GM21526 (cell line): ENCODE data around the gene WDR18.
"Not testable (repeated sequence)": the region's sequence is repeated elsewhere in the genome, so short reads cannot be mapped to it uniquely, and the experiment has no call there.

Experiments used
- ATAC-seq: cut with Tn5 transposase; IDR thresholded peaks from one replicate; pipeline ENCODE4 v1.9.1; 2021; ENCODE audit warnings: moderate library complexity; ENCODE audit not compliant: unreplicated experiment, low FRiP score

Gene WDR18

DNA sequence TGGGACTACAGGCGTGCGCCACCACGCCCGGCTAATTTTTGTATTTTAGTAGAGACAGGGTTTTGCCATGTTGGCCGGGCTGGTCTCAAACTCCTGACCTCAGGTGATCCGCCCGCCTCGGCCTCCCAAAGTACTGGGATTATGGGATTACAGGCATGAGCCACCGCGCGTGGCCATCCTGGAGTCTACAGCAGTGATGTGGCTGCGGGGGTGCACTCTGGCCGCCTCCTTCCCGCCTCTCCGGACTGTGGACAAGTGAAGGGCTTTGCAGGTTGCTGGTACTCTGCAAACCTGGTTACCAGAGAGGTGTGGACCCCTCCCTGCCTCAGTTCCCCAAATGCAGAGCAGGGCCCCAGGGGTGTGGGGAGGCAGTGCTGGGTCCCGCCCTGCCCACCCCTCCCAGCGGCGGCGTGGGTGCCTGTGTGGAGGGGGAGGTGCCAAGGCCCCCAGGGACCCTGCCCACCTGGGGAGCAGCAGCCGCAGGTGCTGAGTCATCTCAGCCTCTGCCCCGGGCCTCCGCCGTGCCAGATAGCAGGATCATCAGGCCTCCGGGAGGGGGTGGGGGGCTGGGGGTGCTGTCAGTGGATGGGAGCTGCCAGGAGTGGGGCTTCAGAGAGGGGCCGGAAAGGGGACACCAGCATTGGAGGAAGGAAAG lies 35.2 kb upstream of the WDR18 start:
- ATAC-seq, result no peak

- ATAC-seq, result no peak
Measured at GRCh38 chr19:950352-951066, 33.6 kb upstream of the WDR18 start.

DNA sequence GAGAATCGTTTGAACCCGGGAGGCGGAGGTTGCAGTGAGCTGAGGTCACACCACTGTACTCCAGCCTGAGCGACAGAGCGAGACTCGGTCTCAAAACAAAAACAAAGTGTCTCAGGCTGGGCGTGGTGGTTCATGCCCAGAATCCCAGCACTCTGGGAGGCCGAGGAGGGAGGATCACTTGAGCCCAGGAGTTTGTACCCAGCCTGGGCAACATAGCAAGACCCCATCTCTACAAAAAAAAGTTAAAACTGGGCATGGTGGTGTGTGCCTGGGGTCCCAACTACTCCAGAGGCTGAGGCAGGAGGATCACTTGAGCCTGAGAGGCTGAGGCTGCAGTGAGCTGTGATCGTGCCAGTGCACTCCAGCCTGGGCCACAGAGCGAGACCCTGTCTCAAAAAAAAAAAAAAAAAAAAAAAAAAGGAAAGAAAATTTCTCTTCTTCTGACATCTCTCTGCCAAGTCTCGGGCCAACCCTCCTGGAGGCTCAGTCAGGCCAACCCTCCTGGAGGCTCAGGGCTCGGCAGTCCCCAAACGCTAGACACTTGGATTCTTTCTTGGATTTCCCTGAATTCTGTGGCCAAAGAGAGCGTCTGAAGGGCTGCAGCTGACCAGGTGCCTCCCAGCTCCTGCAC lies 32.0 kb upstream of the WDR18 start:
- ATAC-seq, result no peak

- ATAC-seq, result no peak
Measured at GRCh38 chr19:952680-953444, 31.3 kb upstream of the WDR18 start.

DNA sequence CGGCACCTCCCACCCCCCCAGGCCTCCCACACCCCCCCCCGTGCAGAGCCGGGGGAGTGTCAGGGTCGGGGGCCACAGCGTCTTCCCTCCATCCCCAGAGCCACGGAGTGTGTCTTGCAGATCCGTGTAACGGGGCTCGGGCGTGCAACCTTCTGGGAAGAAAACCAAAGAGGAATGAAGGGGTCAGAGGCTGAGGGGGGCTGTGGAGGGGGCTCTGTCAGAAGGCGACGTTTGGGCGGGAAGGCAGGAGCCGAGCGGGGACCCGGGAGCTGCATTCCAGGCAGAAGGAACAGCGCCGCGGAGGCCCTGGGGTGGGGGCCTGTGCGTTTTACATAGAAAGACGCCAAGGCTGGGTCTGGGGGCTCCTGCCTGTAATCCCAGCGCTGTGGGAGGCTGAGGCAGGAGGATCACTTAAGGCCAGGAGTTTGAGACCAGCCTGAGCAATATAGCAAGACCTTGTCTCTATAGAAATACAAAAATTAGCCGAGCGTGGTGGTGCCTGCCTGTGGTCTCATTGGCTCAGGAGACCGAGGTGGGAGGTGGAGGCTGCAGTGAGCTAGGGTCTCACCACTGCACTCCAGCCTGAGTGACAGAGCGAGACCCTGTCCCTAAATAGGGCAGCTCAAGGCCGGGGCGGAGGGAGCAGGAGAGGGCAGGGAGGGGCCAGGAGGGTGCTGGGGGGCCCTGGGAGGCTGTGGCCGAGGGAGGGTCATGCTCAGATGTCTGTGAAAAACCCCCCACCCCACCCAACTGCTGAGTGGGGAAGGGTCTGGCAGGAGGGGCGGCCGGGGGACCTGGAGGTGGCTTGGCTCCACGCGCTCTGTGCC lies 30.5 kb upstream of the WDR18 start:
- no peak for ATAC-seq

GRCh38 chr19:954272-954671 lies 29.9 kb upstream of the WDR18 start:
- ATAC-seq, result no peak

GRCh38 chr19:954672-955494 lies 29.3 kb upstream of the WDR18 start:
- ATAC-seq, result no peak

- no peak for ATAC-seq
Measured at GRCh38 chr19:955803-956765, 28.1 kb upstream of the WDR18 start.

GRCh38 chr19:956766-957440 lies 27.2 kb upstream of the WDR18 start:
- no peak for ATAC-seq

- not testable (repeated sequence) for ATAC-seq
Measured at GRCh38 chr19:957578-957977, 26.6 kb upstream of the WDR18 start.

- ATAC-seq, result no peak
Measured at GRCh38 chr19:958967-959855, 24.9 kb upstream of the WDR18 start.

GRCh38 chr19:960020-960419 lies 24.1 kb upstream of the WDR18 start:
- no peak for ATAC-seq

DNA sequence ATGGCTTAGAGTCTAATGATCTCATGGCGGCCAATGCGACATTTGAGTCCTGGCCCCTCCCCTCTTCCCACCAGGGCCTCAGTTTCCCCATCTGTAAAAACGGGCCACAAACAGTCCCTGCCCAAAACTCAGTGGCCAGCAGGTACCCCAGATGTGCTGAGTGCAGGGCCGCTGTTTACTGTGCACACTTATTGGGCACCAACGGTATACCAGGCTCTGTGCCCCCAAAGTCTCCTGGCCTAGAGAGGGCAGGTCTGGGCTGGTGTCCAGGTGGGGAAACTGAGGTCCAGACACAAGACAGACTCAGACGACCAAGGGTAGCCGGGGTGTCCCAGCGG lies 23.6 kb upstream of the WDR18 start:
- ATAC-seq, result no peak

DNA sequence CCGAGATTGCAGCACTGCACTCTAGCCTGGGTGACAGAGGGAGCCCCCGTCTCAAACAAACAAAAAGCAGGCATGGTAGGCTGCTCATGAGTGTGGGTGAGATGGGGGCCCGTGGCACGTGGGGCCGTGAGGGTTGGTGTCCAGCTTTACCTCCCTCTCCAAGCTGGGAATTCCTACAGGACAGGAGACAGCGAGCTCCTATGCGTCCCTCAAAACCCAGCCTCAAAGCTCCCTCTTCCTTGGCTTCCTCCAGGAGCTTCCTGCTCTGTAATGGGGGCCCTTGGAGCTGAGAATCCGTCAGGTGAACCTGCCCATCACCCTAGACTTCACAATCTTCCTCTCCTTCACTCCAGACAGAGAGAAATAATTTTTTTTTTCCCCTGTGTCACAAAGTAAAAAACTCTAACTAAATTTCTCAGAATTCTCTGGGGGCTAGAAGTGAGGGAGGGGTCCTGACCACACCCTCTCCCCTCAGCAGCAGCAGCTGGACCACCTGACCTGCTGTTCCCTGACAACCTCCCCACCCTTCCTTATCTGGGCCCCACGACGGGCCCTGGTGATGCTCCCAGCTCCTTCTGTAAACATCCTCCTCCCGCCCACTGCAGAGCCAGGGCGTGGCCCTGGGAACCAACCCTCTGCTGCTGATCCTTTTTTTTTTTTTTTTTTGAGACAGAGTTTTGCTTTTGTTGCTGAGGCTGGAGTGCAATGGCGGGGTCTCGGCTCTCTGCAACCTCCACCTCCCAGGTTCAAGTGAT lies 22.1 kb upstream of the WDR18 start:
- ATAC-seq, result no peak

- no peak for ATAC-seq
Measured at GRCh38 chr19:962683-963400, 21.3 kb upstream of the WDR18 start.
